IMR-90 (cell line): ENCODE measurements around the gene ABR. TPM values are rescaled to one million over a fixed set of nuclear protein-coding genes. Genes with fewer than 3 reads are reported as not detected.

Experiments
- ATAC-seq: fragments of 200-7000 bp; cut with Tn5 transposase; 2 replicates; pipeline ENCODE4 v1.9.1; 2020; ENCODE audit warnings: low read depth, mild to moderate bottlenecking, moderate library complexity
- BruUV-seq: library from RNA; stranded (reverse); fragments of 400-500 nt; replicated peaks from 2 replicates; lab custom pipeline; 2021; lab: Mats Ljungman, UMichigan
- CTCF ChIA-PET: fragments of 300-600 bp; formaldehyde crosslinking; extraction: SDS; loops from one replicate; lab custom pipeline; 2021; ENCODE audit warnings: antibody characterized with exemption; lab: Yijun Ruan, JAX
- POLR2A ChIA-PET: fragments of 300-600 bp; sonication (Branson Sonifier 250); formaldehyde crosslinking; loops from one replicate; lab custom pipeline; 2022; ENCODE audit warnings: antibody characterized with exemption; ENCODE audit not compliant: unreplicated experiment; lab: Charles Lee
- DNase-seq: peaks from one replicate; pipeline ENCODE4 v3.0.0; 2013
- H2AFZ ChIP-seq: replicated peaks from 2 replicates; pipeline ENCODE3; 2013; ENCODE audit warnings: low read length, mild to moderate bottlenecking; ENCODE audit not compliant: poor library complexity
- H2AK5ac ChIP-seq: 2 replicates; pipeline ENCODE4 v1.6.1; 2013; ENCODE audit warnings: low read depth, low read length, inconsistent platforms
- H2AK9ac ChIP-seq: replicated peaks from 2 replicates; pipeline ENCODE3; 2013; ENCODE audit warnings: mild to moderate bottlenecking, low read depth, low read length, moderate library complexity; ENCODE audit not compliant: poor library complexity
- H2BK120ac ChIP-seq: 2 replicates; pipeline ENCODE4 v1.6.1; 2013; ENCODE audit warnings: low read depth, low read length, inconsistent platforms
- H2BK15ac ChIP-seq: 3 replicates; pipeline ENCODE4 v1.6.1; 2013; ENCODE audit warnings: low read depth, low read length, inconsistent platforms
- H2BK20ac ChIP-seq: 2 replicates; pipeline ENCODE4 v1.6.1; 2013; ENCODE audit warnings: low read depth, mild to moderate bottlenecking, inconsistent platforms, low read length, moderate library complexity
- H2BK5ac ChIP-seq: 2 replicates; pipeline ENCODE4 v1.6.1; 2013; ENCODE audit warnings: mild to moderate bottlenecking, low read depth, low read length, inconsistent platforms; ENCODE audit not compliant: poor library complexity, severe bottlenecking
- H3K14ac ChIP-seq: replicated peaks from 2 replicates; pipeline ENCODE4 v1.6.1; 2013; ENCODE audit warnings: low read depth, low read length, inconsistent platforms
- H3K18ac ChIP-seq: 2 replicates; pipeline ENCODE4 v1.6.1; 2013; ENCODE audit warnings: low read depth, low read length, control low read depth
- H3K23ac ChIP-seq: 2 replicates; pipeline ENCODE4 v1.6.1; 2013; ENCODE audit warnings: low read depth, low read length, inconsistent platforms
- H3K27ac ChIP-seq: 2 replicates; pipeline ENCODE4 v1.5.1; 2013; ENCODE audit warnings: mild to moderate bottlenecking, control low read depth, low read length; ENCODE audit not compliant: insufficient read depth
- H3K27me3 ChIP-seq: 2 replicates; pipeline ENCODE4 v1.6.1; 2013; ENCODE audit warnings: low read length; ENCODE audit not compliant: control insufficient read depth, insufficient read depth
- H3K36me3 ChIP-seq: 2 replicates; pipeline ENCODE4 v1.6.1; 2013; ENCODE audit warnings: low read length, mixed read lengths; ENCODE audit not compliant: control insufficient read depth, insufficient read depth
- H3K4ac ChIP-seq: 2 replicates; pipeline ENCODE4 v1.6.1; 2013; ENCODE audit warnings: low read depth, low read length, inconsistent platforms
- H3K4me1 ChIP-seq: 2 replicates; pipeline ENCODE4 v1.6.1; 2013; ENCODE audit warnings: low read length, mixed read lengths; ENCODE audit not compliant: control insufficient read depth, insufficient read depth
- H3K4me2 ChIP-seq: 2 replicates; pipeline ENCODE4 v1.6.1; 2013; ENCODE audit warnings: low read depth, mild to moderate bottlenecking, control low read depth, low read length, moderate library complexity
- H3K4me3 ChIP-seq: 2 replicates; pipeline ENCODE4 v1.5.1; 2013; ENCODE audit warnings: low read depth, mild to moderate bottlenecking, control low read depth, low read length, moderate library complexity; ENCODE audit not compliant: insufficient read depth
- H3K56ac ChIP-seq: 2 replicates; pipeline ENCODE4 v1.6.1; 2013; ENCODE audit warnings: low read length, inconsistent platforms; ENCODE audit not compliant: insufficient read depth; ENCODE audit errors: extremely low read depth
- H3K79me1 ChIP-seq, 2 experiments: 2 replicates each; pipeline ENCODE4 v1.6.1; 2013; ENCODE audit warnings: low read length in 2 of 2, inconsistent platforms in 1 of 2, low read depth in 1 of 2
- H3K9ac ChIP-seq: 2 replicates; pipeline ENCODE4 v1.6.1; 2013; ENCODE audit warnings: low read depth, low read length, control low read depth
- H3K9me1 ChIP-seq: 2 replicates; pipeline ENCODE4 v1.6.1; 2013; ENCODE audit warnings: low read length, inconsistent platforms; ENCODE audit not compliant: insufficient read depth
- H3K9me3 ChIP-seq: 2 replicates; pipeline ENCODE4 v1.6.1; 2013; ENCODE audit warnings: low read length; ENCODE audit not compliant: control insufficient read depth, insufficient read depth
- H4K20me1 ChIP-seq: 2 replicates; pipeline ENCODE4 v1.6.1; 2013; ENCODE audit warnings: low read length, inconsistent platforms; ENCODE audit not compliant: insufficient read depth
- H4K5ac ChIP-seq: 2 replicates; pipeline ENCODE4 v1.6.1; 2013; ENCODE audit warnings: mild to moderate bottlenecking, low read depth, low read length, control low read depth
- H4K8ac ChIP-seq, 2 experiments: 2 replicates each; pipeline ENCODE4 v1.6.1; 2013; ENCODE audit warnings: low read depth in 2 of 2, low read length in 2 of 2, control low read depth in 1 of 2, inconsistent platforms in 1 of 2
- H4K91ac ChIP-seq: 2 replicates; pipeline ENCODE4 v1.6.1; 2013; ENCODE audit warnings: low read depth, low read length, inconsistent platforms; ENCODE audit not compliant: insufficient read depth
- CHD1 ChIP-seq: IDR thresholded peaks from 2 replicates; pipeline ENCODE4 v1.6.1; 2012; ENCODE audit warnings: low read depth, low read length, improper control_type of control experiment
- FOS ChIP-seq: fragments of 150-350 bp; IDR thresholded peaks from 2 replicates; pipeline ENCODE4 v1.6.1; 2016; ENCODE audit warnings: low read depth, low read length
- MAFK ChIP-seq: IDR thresholded peaks from 2 replicates; pipeline ENCODE4 v1.6.1; 2012; ENCODE audit warnings: low read depth, low read length, improper control_type of control experiment
- MXI1 ChIP-seq: IDR thresholded peaks from 2 replicates; pipeline ENCODE4 v1.6.1; 2012; ENCODE audit warnings: low read depth, mild to moderate bottlenecking, low read length, moderate library complexity, borderline replicate concordance
- NFE2L2 ChIP-seq: fragments of 150-350 bp; IDR thresholded peaks from 2 replicates; pipeline ENCODE4 v1.6.1; 2016; ENCODE audit warnings: low read depth, mild to moderate bottlenecking, low read length
- RAD21 ChIP-seq: IDR thresholded peaks from 2 replicates; pipeline ENCODE4 v1.6.1; 2012; ENCODE audit warnings: low read length, improper control_type of control experiment
- RCOR1 ChIP-seq: IDR thresholded peaks from 2 replicates; pipeline ENCODE4 v1.6.1; 2012; ENCODE audit warnings: mild to moderate bottlenecking, low read length, improper control_type of control experiment; ENCODE audit not compliant: insufficient replicate concordance
- RFX5 ChIP-seq: IDR thresholded peaks from 2 replicates; pipeline ENCODE4 v1.8.0; 2012; ENCODE audit warnings: low read depth, mild to moderate bottlenecking, low read length, moderate library complexity
- SMC3 ChIP-seq: fragments of 150-350 bp; IDR thresholded peaks from 2 replicates; pipeline ENCODE4 v1.6.1; 2016; ENCODE audit warnings: low read depth, mild to moderate bottlenecking, antibody characterized with exemption, low read length, moderate library complexity
- WGBS, 2 experiments: methylation state at CpG; one replicate each; pipeline versions ENCODE4 v1.1.5 to v1.1.7; 2013; ENCODE audit warnings: missing lambda C conversion rate in 2 of 2; ENCODE audit not compliant: insufficient read length in 1 of 2; ENCODE audit errors: extremely low coverage in 2 of 2; 5-methylcytosine and 5-hydroxymethylcytosine counted together
- dilution Hi-C: fragments of 300-500 bp; cut with HindIII; formaldehyde crosslinking; loops from one replicate; pipeline ENCODE4 v1.14.3; 2018; ENCODE audit warnings: low sequenced_read_pairs; ENCODE audit not compliant: unreplicated experiment
- in situ Hi-C: fragments of 300-500 bp; cut with MboI; formaldehyde crosslinking; loops from 3 replicates; pipeline ENCODE4 v1.14.3; 2019; ENCODE audit warnings: low sequenced_read_pairs, inconsistent platforms, mixed read lengths
- intact Hi-C: fragments of 100-400 bp; cut with micrococcal nuclease; formaldehyde crosslinking; loops from 2 replicates; pipeline ENCODE4 v1.10.0; 2022
- polyA plus RNA-seq, 3 experiments: library from polyadenylated mRNA; depleted of rRNA; stranded (reverse); fragments of >200 nt; gene quantifications; 2 replicates each; pipeline ENCODE4 v1.2.3, GENCODE V29; 2012; ENCODE audit warnings: low replicate concordance in 1 of 3
- total RNA-seq: library from RNA; depleted of rRNA; stranded (reverse); fragments of >200 nt; gene quantifications from 2 replicates; pipeline ENCODE4 v1.2.3, GENCODE V29; 2012
- TF ChIP-seq, protein P1 (sequence below): conservative IDR thresholded peaks from 2 replicates; pipeline ENCODE4 v1.5.1; 2012; ENCODE audit warnings: mild to moderate bottlenecking, low read depth, low read length, improper control_type of control experiment

Gene ABR
- total and polyA plus RNA-seq, 2 of the 4 experiments (the other 2 are of a cell fraction) = 28.3 to 79.7 TPM

DNA sequence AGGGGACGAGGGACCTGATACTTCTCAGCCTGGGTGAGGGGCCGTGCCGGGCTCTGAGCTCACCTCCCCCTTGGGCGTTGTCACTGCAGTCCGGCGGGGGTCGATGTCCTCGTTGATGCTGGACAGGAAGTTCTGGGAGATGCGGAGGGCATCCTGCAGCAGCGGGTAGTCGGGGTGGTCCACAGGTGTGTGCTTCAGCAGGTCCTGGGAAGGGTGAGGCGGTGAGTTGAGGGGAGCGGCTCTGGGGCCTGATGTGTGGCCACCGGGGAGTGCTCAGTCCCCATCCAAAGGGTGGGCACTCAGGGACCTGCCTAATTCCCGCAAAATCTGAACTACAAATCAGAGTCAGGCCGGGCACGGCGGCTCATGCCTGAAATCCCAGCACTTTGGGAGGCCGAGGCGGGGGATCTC, 107.2 kb downstream of the ABR start:
- no peak overlapping the region for H2AFZ ChIP-seq
- no peaks in the 10 kb centered on the region for H3K4me1 ChIP-seq
- no peak overlapping the region for H4K8ac ChIP-seq
- no peak overlapping the region for H3K4me2 ChIP-seq
- BruUV-seq = no TSS peak
- ATAC-seq = no peak
- no peak overlapping the region for H2BK15ac ChIP-seq
- no peak overlapping the region for H4K91ac ChIP-seq
- peaks cover 4% of the 10 kb centered on the region; the same call in 1 of the 2 replicates for H3K9me1 ChIP-seq
- dilution Hi-C loops = no loop called here
- ChIA-PET POLR2A (no interaction called here), CTCF (no interaction called here)
- peaks cover 15% of the 10 kb centered on the region for H4K20me1 ChIP-seq
- peaks cover 0 to 10% of the 10 kb centered on the region in 2 experiments; a peak in 3 of 4 replicates for H3K79me1 ChIP-seq
- H2AK5ac ChIP-seq = no peak overlapping the region
- no peak overlapping the region for H3K18ac ChIP-seq
- H3K9me3 ChIP-seq = no peaks in the 10 kb centered on the region
- 95% methylated on average over 16 of the region's 20 CpGs; no CpG with 5 or more reads in 1 of the 2 experiments for WGBS, 2 experiments
- no peak overlapping the region for H3K9ac ChIP-seq
- H3K36me3 ChIP-seq = peaks cover 50% of the 10 kb centered on the region
- H3K27me3 ChIP-seq = no peaks in the 10 kb centered on the region
- H2BK20ac ChIP-seq = no peak overlapping the region
- H2AK9ac ChIP-seq = no peak overlapping the region
- H2BK5ac ChIP-seq = no peak overlapping the region
- DNase-seq = no peak
- in situ Hi-C loops = no loop called here
- no peak overlapping the region for H3K23ac ChIP-seq
- H3K27ac ChIP-seq = no peak overlapping the region
- no peak overlapping the region for H3K4ac ChIP-seq
- no peak overlapping the region for H3K4me3 ChIP-seq
- no peak overlapping the region for H3K14ac ChIP-seq
- TF ChIP-seq FOS = no peak
- TF ChIP-seq RAD21 = no peak
- no peak for TF ChIP-seq CHD1
- TF ChIP-seq SMC3 = no peak
- TF ChIP-seq, protein P1, sequence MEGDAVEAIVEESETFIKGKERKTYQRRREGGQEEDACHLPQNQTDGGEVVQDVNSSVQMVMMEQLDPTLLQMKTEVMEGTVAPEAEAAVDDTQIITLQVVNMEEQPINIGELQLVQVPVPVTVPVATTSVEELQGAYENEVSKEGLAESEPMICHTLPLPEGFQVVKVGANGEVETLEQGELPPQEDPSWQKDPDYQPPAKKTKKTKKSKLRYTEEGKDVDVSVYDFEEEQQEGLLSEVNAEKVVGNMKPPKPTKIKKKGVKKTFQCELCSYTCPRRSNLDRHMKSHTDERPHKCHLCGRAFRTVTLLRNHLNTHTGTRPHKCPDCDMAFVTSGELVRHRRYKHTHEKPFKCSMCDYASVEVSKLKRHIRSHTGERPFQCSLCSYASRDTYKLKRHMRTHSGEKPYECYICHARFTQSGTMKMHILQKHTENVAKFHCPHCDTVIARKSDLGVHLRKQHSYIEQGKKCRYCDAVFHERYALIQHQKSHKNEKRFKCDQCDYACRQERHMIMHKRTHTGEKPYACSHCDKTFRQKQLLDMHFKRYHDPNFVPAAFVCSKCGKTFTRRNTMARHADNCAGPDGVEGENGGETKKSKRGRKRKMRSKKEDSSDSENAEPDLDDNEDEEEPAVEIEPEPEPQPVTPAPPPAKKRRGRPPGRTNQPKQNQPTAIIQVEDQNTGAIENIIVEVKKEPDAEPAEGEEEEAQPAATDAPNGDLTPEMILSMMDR = no peak
- no peak for TF ChIP-seq NFE2L2
- no peak for TF ChIP-seq MXI1
- TF ChIP-seq RCOR1 = no peak
- no peak for TF ChIP-seq RFX5
- TF ChIP-seq MAFK = no peak
- H3K56ac ChIP-seq = no peak overlapping the region
- no peak overlapping the region for H4K5ac ChIP-seq
- no peak overlapping the region for H2BK120ac ChIP-seq
- intact Hi-C loops = no loop called here
